ENCODE data around the gene MYRF.

MYRF gene

DNA sequence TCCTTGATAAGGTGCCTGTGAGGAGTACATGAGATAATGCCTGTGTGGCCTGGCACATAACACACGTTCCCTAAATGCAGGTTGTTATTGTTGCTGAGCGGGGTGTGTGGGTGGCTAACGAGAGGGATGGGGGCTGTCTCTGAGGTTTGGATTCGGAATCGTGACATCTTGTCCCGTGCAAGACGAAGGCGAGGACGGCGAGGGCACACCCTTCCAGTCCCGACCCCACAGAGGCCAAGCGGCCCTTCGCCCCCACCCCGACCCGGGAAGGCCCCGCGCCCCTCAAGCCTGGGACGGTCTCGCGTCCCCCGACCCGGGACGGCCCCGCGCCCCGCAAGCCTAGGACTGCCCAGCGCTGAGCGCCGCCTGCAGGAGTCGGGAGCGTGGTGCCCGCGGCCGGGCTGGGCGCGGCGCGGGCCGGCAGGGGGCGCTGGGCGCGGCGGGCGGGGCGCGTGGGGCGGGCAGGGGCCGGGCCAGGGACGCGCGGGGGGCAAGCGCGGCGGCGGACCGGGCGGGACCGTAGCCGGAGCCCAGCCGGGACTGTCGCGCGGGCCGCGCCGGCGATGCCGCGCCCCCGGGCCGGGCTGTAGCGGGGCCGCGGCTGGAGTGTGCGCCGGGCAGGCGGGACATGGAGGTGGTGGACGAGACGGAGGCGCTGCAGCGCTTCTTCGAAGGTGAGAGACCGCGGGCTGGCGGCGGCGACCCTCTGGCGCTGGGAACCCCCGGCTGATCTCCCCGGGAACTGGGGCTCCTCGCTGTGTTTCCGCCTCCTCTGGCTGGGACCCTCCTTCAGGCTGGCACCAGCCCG, at the start of gene MYRF:
Gene MYRF, plus strand, starts transcription at position 520 of the 808 bp plus-strand sequence. Its CDS starts 109 bp downstream, at position 629.
- no peak within 1 kb of the TSS for H3K27ac ChIP-seq
- TF ChIP-seq Cebpa-rat (IDR thresholded peaks at IDR 0.05), result no peak
- no peak within 1 kb of the TSS for H3K9ac ChIP-seq
- H4K20me1 ChIP-seq, result no peaks in the 10 kb centered on the region
- peak within 1 kb of the TSS; percentile 80 for H3K4me2 ChIP-seq
- no peaks in the 10 kb centered on the region for H3K36me3 ChIP-seq
- no peaks in the 10 kb centered on the region for H3K9me3 ChIP-seq
- H3K4me1 ChIP-seq, result peaks cover 27% of the 10 kb centered on the region
- H3K27me3 ChIP-seq, result peaks cover 55% of the 10 kb centered on the region
- peak within 1 kb of the TSS; percentile 62 for H3K4me3 ChIP-seq

GRCh38 chr11:61702701-61703312, 49.6 kb upstream of the MYRF start:
- H3K9me3 ChIP-seq, result no peaks in the 10 kb centered on the region
- no peaks in the 10 kb centered on the region for H3K36me3 ChIP-seq
- peaks cover 96% of the 10 kb centered on the region for H3K4me1 ChIP-seq
- H3K4me3 ChIP-seq, result no peak overlapping the region; the same call in 1 of the 2 replicates
- peak overlapping the region; percentile 63 for H3K27ac ChIP-seq
- H3K27me3 ChIP-seq, result no peaks in the 10 kb centered on the region
- H4K20me1 ChIP-seq, result no peaks in the 10 kb centered on the region
- peak overlapping the region; percentile 95 for H3K4me2 ChIP-seq
- TF ChIP-seq Cebpa-rat (IDR thresholded peaks at IDR 0.05), result no peak
- H3K9ac ChIP-seq, result no peak overlapping the region

DNA sequence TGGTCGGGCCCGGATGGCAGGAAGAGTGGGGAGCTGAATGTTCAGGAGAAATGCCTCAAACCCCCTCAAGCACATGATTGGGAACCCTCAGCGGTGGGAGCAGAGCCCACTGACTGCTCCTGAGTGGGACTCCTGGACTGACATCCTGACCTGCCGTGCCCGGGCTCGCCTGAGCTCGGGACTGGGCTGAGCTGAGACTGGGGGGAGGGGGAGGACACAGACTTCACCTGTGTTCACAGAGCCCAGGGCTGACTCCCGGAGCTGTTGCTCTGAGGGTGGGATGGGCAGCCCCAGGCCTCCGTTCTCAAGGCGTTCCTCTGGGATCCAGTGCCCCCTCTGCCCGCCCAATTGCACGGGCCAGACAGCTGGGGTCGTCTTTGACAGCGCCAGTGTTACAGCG, 47.6 kb upstream of the MYRF start:
- TF ChIP-seq Cebpa-rat (IDR thresholded peaks at IDR 0.05), result no peak
- no peak overlapping the region for H3K27ac ChIP-seq
- no peak overlapping the region for H3K9ac ChIP-seq
- no peak overlapping the region for H3K4me3 ChIP-seq
- H3K9me3 ChIP-seq, result no peaks in the 10 kb centered on the region
- H3K36me3 ChIP-seq, result no peaks in the 10 kb centered on the region
- H4K20me1 ChIP-seq, result no peaks in the 10 kb centered on the region
- H3K4me2 ChIP-seq, result peak overlapping the region; percentile 95
- peaks cover 89% of the 10 kb centered on the region for H3K4me1 ChIP-seq
- H3K27me3 ChIP-seq, result no peaks in the 10 kb centered on the region

DNA sequence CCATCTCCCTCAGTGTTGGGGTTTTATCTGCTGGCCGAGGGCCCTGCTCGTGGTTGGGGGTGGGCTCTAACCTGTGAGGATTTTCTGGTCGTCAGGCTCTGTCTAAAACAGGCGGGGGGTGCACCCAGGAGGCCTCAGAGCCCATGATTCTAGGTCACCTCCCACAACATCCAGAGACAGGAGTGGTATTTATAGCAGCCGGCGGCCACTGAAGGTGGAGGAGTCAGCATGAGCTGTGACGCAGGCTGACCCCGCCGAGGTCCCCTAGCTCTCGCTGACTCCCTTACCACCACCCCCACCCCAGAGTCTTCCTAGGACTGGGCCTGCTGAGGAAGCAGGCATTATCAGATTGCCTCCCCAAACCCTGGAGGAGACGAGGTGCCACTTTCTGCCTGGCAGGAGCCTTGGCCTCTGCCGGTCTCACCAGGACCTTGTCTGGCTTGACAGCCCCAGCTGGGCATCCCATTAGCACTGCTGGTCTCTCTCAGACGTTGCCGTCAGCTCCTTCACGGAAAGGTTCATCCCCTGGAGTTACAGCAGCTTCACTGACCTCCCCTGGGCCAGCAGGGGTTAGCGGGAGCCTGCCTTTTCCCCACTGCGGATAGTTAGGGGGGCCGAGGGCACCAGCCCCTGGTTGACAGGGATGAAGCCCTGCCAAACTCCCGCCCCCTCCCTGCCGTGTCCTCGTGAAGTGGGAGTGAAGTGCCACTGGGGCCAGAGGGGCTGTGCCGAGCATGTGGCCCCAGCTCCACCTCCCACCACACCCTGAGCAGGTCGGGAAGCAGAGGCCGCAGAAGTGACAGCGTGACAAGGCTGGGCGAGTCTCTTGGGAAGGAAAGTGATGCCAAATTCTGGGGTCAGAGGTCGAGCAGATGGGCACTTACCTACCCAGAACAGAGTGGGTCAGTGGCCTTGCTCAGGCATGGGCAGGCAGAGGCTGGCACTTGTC, 45.7 kb upstream of the MYRF start:
- Histone ChIP-seq H3K27me3 (no peaks in the 10 kb centered on the region), H3K9ac (no peak overlapping the region), H3K36me3 (no peaks in the 10 kb centered on the region), H3K4me2 (peak overlapping the region; percentile 14), H3K4me3 (no peak overlapping the region), H3K9me3 (no peaks in the 10 kb centered on the region), H3K27ac (peak overlapping the region; percentile 5; the same call in 1 of the 2 replicates), H4K20me1 (no peaks in the 10 kb centered on the region), H3K4me1 (peaks cover 89% of the 10 kb centered on the region)
- no peak for TF ChIP-seq Cebpa-rat (IDR thresholded peaks at IDR 0.05)

DNA sequence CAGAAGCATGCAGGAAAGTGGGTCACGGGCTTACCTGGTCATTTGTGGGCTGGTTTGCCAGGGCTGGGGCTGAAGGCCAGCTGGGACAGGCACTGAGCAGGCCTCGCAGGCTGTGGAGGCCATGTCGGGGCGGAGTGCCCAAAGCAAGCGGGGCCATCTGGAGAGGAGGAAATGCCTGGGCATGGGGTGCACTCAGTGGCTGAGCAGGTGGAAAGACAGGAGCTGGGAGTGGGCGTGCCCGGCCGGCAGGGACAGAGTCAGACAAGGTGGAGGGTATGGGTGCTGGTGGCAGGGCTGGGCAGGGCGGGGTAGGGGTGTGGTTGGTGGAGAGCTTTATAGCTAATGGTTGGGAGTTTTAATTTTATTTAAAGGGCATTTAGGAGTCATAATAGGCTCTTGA, 44.9 kb upstream of the MYRF start:
- Histone ChIP-seq H4K20me1 (no peaks in the 10 kb centered on the region), H3K4me3 (no peak overlapping the region), H3K9me3 (no peaks in the 10 kb centered on the region), H3K9ac (no peak overlapping the region), H3K27me3 (no peaks in the 10 kb centered on the region), H3K27ac (no peak overlapping the region), H3K36me3 (no peaks in the 10 kb centered on the region), H3K4me2 (peak overlapping the region; percentile 11; the same call in 1 of the 2 replicates), H3K4me1 (peaks cover 89% of the 10 kb centered on the region)
- TF ChIP-seq Cebpa-rat (IDR thresholded peaks at IDR 0.05), result no peak

GRCh38 chr11:61709110-61709509, 43.3 kb upstream of the MYRF start:
- Histone ChIP-seq H3K9ac (no peak overlapping the region), H3K4me3 (0 out of 2 replicates have a peak overlapping the region, but pooled peaks have one; percentile 19), H3K9me3 (no peaks in the 10 kb centered on the region), H3K27me3 (no peaks in the 10 kb centered on the region), H4K20me1 (no peaks in the 10 kb centered on the region), H3K27ac (peak overlapping the region; percentile 31; the same call in 1 of the 2 replicates), H3K4me2 (peak overlapping the region; percentile 84), H3K36me3 (no peaks in the 10 kb centered on the region), H3K4me1 (peaks cover 88% of the 10 kb centered on the region)
- peak; percentile 77; the same call in 1 of the 2 replicates for TF ChIP-seq Cebpa-rat (IDR thresholded peaks at IDR 0.05)

DNA sequence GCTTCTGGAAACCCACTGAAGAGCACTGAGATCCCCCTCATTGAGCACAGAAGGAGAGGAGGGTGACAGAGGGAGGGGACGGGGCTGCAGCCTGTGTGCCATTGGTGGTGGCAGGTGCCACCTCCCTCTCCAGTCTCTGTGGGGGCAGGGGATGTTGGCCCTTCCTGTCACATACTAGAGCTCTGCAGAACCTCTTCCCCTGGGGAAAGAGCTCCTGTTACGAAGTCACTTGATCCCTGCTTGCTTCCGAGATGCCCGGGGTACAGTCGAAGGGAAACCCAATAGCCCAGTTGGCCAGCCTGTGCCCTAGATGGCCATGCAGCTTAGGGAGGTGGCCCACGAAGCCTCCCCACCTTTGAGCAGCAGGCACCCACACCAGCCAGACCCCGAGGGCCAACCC, 42.9 kb upstream of the MYRF start:
- Histone ChIP-seq H3K4me1 (peaks cover 88% of the 10 kb centered on the region), H3K4me3 (0 out of 2 replicates have a peak overlapping the region, but pooled peaks have one; percentile 19), H3K27ac (peak overlapping the region; percentile 31), H3K36me3 (no peaks in the 10 kb centered on the region), H3K9me3 (no peaks in the 10 kb centered on the region), H3K4me2 (peak overlapping the region; percentile 84), H3K9ac (peak overlapping the region; percentile 46; the same call in 1 of the 2 replicates), H4K20me1 (no peaks in the 10 kb centered on the region), H3K27me3 (no peaks in the 10 kb centered on the region)
- TF ChIP-seq Cebpa-rat (IDR thresholded peaks at IDR 0.05), result no peak

GRCh38 chr11:61710019-61710418, 42.4 kb upstream of the MYRF start:
- no peaks in the 10 kb centered on the region for H4K20me1 ChIP-seq
- no peak for TF ChIP-seq Cebpa-rat (IDR thresholded peaks at IDR 0.05)
- H3K36me3 ChIP-seq, result no peaks in the 10 kb centered on the region
- no peaks in the 10 kb centered on the region for H3K27me3 ChIP-seq
- H3K4me1 ChIP-seq, result peaks cover 88% of the 10 kb centered on the region
- H3K9ac ChIP-seq, result peak overlapping the region; percentile 46; the same call in 1 of the 2 replicates
- H3K9me3 ChIP-seq, result no peaks in the 10 kb centered on the region
- H3K4me3 ChIP-seq, result 0 out of 2 replicates have a peak overlapping the region, but pooled peaks have one; percentile 19
- peak overlapping the region; percentile 31 for H3K27ac ChIP-seq
- H3K4me2 ChIP-seq, result peak overlapping the region; percentile 84

GRCh38 chr11:61711037-61711436, 41.4 kb upstream of the MYRF start:
- H4K20me1 ChIP-seq, result no peaks in the 10 kb centered on the region
- H3K36me3 ChIP-seq, result no peaks in the 10 kb centered on the region

More at GRCh38 chr11:61711037-61711436, 41.4 kb upstream of the MYRF start:
- no peak overlapping the region; the same call in 1 of the 2 replicates for H3K9ac ChIP-seq
- no peaks in the 10 kb centered on the region for H3K9me3 ChIP-seq
- H3K4me3 ChIP-seq, result no peak overlapping the region
- H3K27ac ChIP-seq, result peak overlapping the region; percentile 50; the same call in 1 of the 2 replicates
- peaks cover 90% of the 10 kb centered on the region for H3K4me1 ChIP-seq
- no peaks in the 10 kb centered on the region for H3K27me3 ChIP-seq
- no peak for TF ChIP-seq Cebpa-rat (IDR thresholded peaks at IDR 0.05)
- peak overlapping the region; percentile 84 for H3K4me2 ChIP-seq
